Astrocyte of the spinal cord (primary cell): ENCODE measurements around the gene PLSCR4.

Source experiments
- DNase-seq: peaks from one replicate; pipeline ENCODE4 v3.0.0; 2011; ENCODE audit warnings: low read depth, low spot score
- H3K4me3 ChIP-seq: 2 replicates; pipeline ENCODE4 v1.5.1; 2011; ENCODE audit warnings: low read depth, mild to moderate bottlenecking, low read length, moderate library complexity
- CTCF ChIP-seq: IDR thresholded peaks from 2 replicates; pipeline ENCODE4 v1.5.1; 2012; ENCODE audit warnings: low read depth, mild to moderate bottlenecking, low read length, inconsistent platforms
- in situ Hi-C: cut with HindIII; loops from 2 replicates; pipeline ENCODE4 v1.10.0; 2017; ENCODE audit warnings: low sequenced_read_pairs

PLSCR4 gene

GRCh38 chr3:146196789-146197188 is 54.1 kb downstream of the PLSCR4 start:
- TF ChIP-seq CTCF: no peak

DNA sequence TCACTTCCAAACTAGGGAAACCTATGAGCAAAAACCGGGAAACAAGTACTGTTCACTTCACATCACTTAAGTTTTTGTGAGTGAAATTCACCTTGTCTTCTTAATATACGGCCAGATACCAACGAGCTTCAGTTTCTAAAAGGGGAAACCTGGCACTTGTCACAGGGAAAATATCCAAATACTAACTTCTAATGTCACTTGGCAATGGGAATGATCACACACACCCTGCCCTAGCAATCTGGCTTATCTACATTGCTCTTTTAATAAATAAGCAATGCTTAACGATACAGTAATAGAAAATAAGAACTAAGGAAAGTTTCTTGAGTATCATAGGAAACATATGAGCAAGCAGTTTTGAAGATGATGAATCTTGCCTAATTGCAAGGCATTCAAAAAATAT is 55.3 kb downstream of the PLSCR4 start:
- in situ Hi-C loops: no loop called here
- no peak for DNase-seq
- no peak for TF ChIP-seq CTCF
- no peak overlapping the region for H3K4me3 ChIP-seq

More at GRCh38 chr3:146196789-146197188, 54.1 kb downstream of the PLSCR4 start:
- no peak for DNase-seq
- in situ Hi-C loops: no loop called here
- H3K4me3 ChIP-seq: no peak overlapping the region

GRCh38 chr3:146195030-146195429 is 55.9 kb downstream of the PLSCR4 start:
- TF ChIP-seq CTCF: no peak
- no peak overlapping the region for H3K4me3 ChIP-seq
- in situ Hi-C loops: no loop called here
- no peak for DNase-seq

GRCh38 chr3:146191051-146191450 is 59.9 kb downstream of the PLSCR4 start:
- DNase-seq: no peak
- no peak for TF ChIP-seq CTCF
- in situ Hi-C loops: no loop called here
- no peak overlapping the region for H3K4me3 ChIP-seq

- peak; percentile 79 for TF ChIP-seq CTCF
- DNase-seq: peak; percentile 59
- in situ Hi-C loops: no loop called here
Observed at GRCh38 chr3:146189519-146190173, 61.3 kb downstream of the PLSCR4 start.

GRCh38 chr3:146187334-146187950 is 63.5 kb downstream of the PLSCR4 start:
- H3K4me3 ChIP-seq: no peak overlapping the region
- peak; percentile 61 for TF ChIP-seq CTCF
- in situ Hi-C loops: no loop called here
- DNase-seq: peak; percentile 52

More at GRCh38 chr3:146189519-146190173, 61.3 kb downstream of the PLSCR4 start:
- H3K4me3 ChIP-seq: no peak overlapping the region
